ENCODE measurements around the gene LEP. TPM values are rescaled to one million over a fixed set of nuclear protein-coding genes. Genes with fewer than 3 reads are reported as not detected.

The LEP gene
- total RNA-seq, 1 donor from 2014 or later: not detected

DNA sequence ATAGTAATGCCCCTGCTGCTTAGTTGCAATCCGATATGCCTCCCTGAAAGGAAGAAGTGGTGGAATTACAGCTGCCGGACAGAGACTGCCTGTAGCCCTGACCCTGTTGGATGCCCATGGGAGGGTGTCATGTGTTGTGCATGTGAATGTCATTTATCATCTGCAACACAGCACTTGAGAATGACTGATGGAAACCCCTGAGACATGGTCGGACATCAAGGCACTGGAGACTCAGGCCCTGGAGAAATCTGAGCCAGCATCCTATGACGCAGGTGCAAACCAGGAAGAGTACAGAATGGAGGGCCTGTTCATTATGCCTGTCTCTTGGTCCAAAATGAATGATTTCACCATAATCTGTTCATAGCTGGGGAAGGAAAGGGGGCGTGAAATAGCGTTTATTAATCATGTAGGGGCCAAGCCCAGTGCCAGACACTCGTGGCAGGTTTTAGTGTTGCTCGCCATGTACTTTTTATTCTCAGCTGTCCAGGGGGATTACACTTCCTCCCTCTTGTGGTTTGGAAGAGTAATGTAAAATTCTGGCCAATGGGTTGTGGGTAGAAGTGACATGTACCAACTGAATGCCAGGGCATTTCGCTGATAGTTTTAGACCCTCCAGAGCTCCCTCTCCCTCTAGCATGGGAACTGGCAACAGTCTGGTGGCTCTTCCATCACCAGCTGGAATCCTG lies 23.0 kb upstream of the LEP start:
- H3K9ac ChIP-seq: no peak overlapping the region
- TF ChIP-seq, protein P1, sequence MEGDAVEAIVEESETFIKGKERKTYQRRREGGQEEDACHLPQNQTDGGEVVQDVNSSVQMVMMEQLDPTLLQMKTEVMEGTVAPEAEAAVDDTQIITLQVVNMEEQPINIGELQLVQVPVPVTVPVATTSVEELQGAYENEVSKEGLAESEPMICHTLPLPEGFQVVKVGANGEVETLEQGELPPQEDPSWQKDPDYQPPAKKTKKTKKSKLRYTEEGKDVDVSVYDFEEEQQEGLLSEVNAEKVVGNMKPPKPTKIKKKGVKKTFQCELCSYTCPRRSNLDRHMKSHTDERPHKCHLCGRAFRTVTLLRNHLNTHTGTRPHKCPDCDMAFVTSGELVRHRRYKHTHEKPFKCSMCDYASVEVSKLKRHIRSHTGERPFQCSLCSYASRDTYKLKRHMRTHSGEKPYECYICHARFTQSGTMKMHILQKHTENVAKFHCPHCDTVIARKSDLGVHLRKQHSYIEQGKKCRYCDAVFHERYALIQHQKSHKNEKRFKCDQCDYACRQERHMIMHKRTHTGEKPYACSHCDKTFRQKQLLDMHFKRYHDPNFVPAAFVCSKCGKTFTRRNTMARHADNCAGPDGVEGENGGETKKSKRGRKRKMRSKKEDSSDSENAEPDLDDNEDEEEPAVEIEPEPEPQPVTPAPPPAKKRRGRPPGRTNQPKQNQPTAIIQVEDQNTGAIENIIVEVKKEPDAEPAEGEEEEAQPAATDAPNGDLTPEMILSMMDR (IDR thresholded peaks at IDR 0.05): peak; percentile 44
- TF ChIP-seq EZH2 (IDR thresholded peaks at IDR 0.05): no peak
- Mint-ChIP-seq H3K27ac (no peak overlapping the region), H3K4me1 (no peaks in the 10 kb centered on the region), H3K36me3 (no peaks in the 10 kb centered on the region), H3K27me3 (ENCODE audit: insufficient read depth, low read depth) (peaks cover 10% of the 10 kb centered on the region), H3K9me3 (no peaks in the 10 kb centered on the region), H3K4me3 (no peak overlapping the region)
- H2AFZ ChIP-seq (replicated peaks): no peak overlapping the region
- H3K4me2 ChIP-seq: no peak overlapping the region
- no peaks in the 10 kb centered on the region for H3K79me2 ChIP-seq (ENCODE audit: low read depth)
- no peaks in the 10 kb centered on the region for H4K20me1 ChIP-seq (ENCODE audit: low read depth)
- H3K9me3 ChIP-seq (ENCODE audit: low read depth): no peaks in the 10 kb centered on the region
- no peak overlapping the region for H3K4me3 ChIP-seq
- H3K27me3 ChIP-seq: peaks cover 4% of the 10 kb centered on the region
- peaks cover 18% of the 10 kb centered on the region for H3K4me1 ChIP-seq
- H3F3A ChIP-seq (ENCODE audit: low read depth): peaks cover 6% of the 10 kb centered on the region
- no peaks in the 10 kb centered on the region for H3K36me3 ChIP-seq
- H3K27ac ChIP-seq: no peak overlapping the region
- DNase-seq (ENCODE audit: low spot score): no peak

DNA sequence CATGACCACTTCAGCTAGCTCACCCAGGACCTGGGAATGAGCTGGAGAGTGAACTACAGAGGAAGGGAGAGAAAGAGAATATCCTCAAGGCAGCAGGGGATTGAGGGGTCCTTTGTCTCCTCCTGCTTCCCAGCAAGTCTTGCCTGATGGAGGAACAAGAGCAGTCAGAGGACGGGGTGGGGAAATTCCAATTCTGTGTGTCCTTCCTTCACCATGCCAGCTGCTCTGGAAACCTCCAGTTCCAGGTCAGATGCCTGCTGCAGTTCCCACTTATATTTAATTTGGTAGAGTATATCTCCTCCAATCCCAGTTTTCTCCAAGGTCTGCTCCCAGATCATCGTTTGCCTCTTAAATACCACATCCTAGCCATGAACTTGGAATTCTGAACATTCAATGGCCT lies 21.4 kb upstream of the LEP start:
- H3K27ac ChIP-seq: no peak overlapping the region
- no peaks in the 10 kb centered on the region for H3K36me3 ChIP-seq
- H3K4me1 ChIP-seq: peaks cover 18% of the 10 kb centered on the region
- H3F3A ChIP-seq (ENCODE audit: low read depth): peaks cover 6% of the 10 kb centered on the region
- no peak for TF ChIP-seq EZH2 (IDR thresholded peaks at IDR 0.05)
- TF ChIP-seq, protein P1 (IDR thresholded peaks at IDR 0.05): no peak
- no peak for TF ChIP-seq EZH2phosphoT487 (IDR thresholded peaks at IDR 0.05)
- no peak for DNase-seq (ENCODE audit: low spot score)
- no peak overlapping the region for H3K27ac Mint-ChIP-seq
- H3K27me3 ChIP-seq: no peaks in the 10 kb centered on the region
- no peak overlapping the region for H3K9ac ChIP-seq
- no peaks in the 10 kb centered on the region for H3K9me3 ChIP-seq (ENCODE audit: low read depth)
- peaks cover 12% of the 10 kb centered on the region for H3K27me3 Mint-ChIP-seq (ENCODE audit: insufficient read depth, low read depth)
- no peaks in the 10 kb centered on the region for H3K4me1 Mint-ChIP-seq
- H3K9me3 Mint-ChIP-seq: no peaks in the 10 kb centered on the region
- no peak overlapping the region for H3K4me3 ChIP-seq
- H3K4me2 ChIP-seq: no peak overlapping the region
- no peaks in the 10 kb centered on the region for H3K79me2 ChIP-seq (ENCODE audit: low read depth)
- no peak overlapping the region for H3K4me3 Mint-ChIP-seq
- no peak overlapping the region for H2AFZ ChIP-seq (replicated peaks)
- H4K20me1 ChIP-seq (ENCODE audit: low read depth): no peaks in the 10 kb centered on the region
- H3K36me3 Mint-ChIP-seq: no peaks in the 10 kb centered on the region

DNA sequence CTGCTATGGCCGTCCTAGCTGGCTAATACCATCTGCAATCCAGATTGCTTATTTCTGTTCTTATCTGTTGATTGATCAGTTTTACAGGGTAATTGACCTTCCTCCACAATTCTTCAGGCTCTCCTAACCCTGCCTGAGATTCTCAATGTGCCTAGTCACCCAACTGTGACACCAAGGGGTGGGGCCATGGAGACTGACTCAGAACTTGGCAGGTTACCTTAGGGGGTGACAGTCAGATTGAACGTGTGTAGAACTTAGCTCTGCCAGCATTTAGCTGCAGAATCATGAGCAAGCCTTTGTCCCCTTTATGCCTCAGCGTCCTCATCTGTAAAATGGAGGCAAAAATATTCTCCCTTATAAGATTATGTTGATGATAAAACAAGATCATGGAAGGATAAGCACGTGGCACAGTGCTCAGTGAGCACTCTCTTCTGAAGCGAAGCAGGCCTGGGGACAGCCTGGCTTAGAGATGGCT lies 19.1 kb upstream of the LEP start:
- Histone ChIP-seq H3K4me1 (peaks cover 20% of the 10 kb centered on the region), H2AFZ (replicated peaks) (no peak overlapping the region), H3K27ac (no peak overlapping the region), H3K4me3 (no peak overlapping the region), H4K20me1 (ENCODE audit: low read depth) (no peaks in the 10 kb centered on the region), H3K27me3 (no peaks in the 10 kb centered on the region), H3F3A (ENCODE audit: low read depth) (peaks cover 6% of the 10 kb centered on the region), H3K4me2 (no peak overlapping the region), H3K9me3 (ENCODE audit: low read depth) (no peaks in the 10 kb centered on the region), H3K79me2 (ENCODE audit: low read depth) (no peaks in the 10 kb centered on the region), H3K9ac (no peak overlapping the region), H3K36me3 (no peaks in the 10 kb centered on the region)
- H3K27ac Mint-ChIP-seq: no peak overlapping the region
- no peak for DNase-seq (ENCODE audit: low spot score)
- H3K36me3 Mint-ChIP-seq: no peaks in the 10 kb centered on the region
- H3K9me3 Mint-ChIP-seq: peaks cover 6% of the 10 kb centered on the region
- no peak for TF ChIP-seq EZH2 (IDR thresholded peaks at IDR 0.05)
- H3K4me1 Mint-ChIP-seq: no peaks in the 10 kb centered on the region
- H3K27me3 Mint-ChIP-seq (ENCODE audit: insufficient read depth, low read depth): peaks cover 23% of the 10 kb centered on the region
- H3K4me3 Mint-ChIP-seq: no peak overlapping the region

All from neural progenitor cell (in vitro differentiated cells).